ENCODE data around the gene NAT16.

NAT16 gene

GRCh38 chr7:101180130-101180755 is at the start of gene NAT16:
Gene NAT16, minus strand, starts transcription at chr7:101180293. Its CDS starts 5,486 bp downstream, at chr7:101174807.
- no peaks in the 10 kb centered on the region for H3K9me3 ChIP-seq (ENCODE audit: control insufficient read depth, low read length)
- H3K27me3 ChIP-seq (replicated peaks; ENCODE audit: control insufficient read depth, insufficient read depth, low read length): peaks cover 42% of the 10 kb centered on the region
- H3K9ac ChIP-seq (ENCODE audit: low read length): no peak within 1 kb of the TSS
- no peaks in the 10 kb centered on the region for H3K4me1 ChIP-seq (ENCODE audit: control insufficient read depth, insufficient read depth, low read length)
- no peaks in the 10 kb centered on the region for H3K36me3 ChIP-seq (ENCODE audit: control insufficient read depth, insufficient read depth, low read length, severe bottlenecking)
- H3K4me3 ChIP-seq (ENCODE audit: low read length): no peak within 1 kb of the TSS
- DNase-seq (ENCODE audit: low read depth): no peak

DNA sequence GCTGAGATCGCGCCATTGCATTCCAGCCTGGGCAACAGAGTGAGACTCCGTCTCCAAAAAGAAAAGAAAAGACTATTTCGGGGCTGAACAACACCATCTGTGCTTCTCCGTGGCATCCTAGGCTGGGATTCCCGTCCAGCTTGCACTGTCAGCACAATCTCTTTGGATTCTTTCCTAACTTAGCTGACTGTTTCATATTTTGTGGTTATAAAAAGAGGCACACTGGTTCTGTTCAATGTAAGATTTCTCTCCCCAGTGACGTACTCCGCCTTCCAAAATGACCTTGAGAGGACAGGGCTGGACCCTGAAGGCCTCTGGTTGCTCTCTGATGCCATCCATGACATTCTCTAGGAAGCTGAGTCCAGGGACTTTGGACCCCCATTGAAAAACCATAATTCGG is 46.6 kb upstream of the NAT16 start:
- Histone ChIP-seq H3K27me3 (replicated peaks; ENCODE audit: control insufficient read depth, insufficient read depth, low read length) (no peaks in the 10 kb centered on the region), H3K4me3 (ENCODE audit: low read length) (no peak overlapping the region), H3K9ac (ENCODE audit: low read length) (peak overlapping the region; percentile 34), H3K9me3 (ENCODE audit: control insufficient read depth, low read length) (no peaks in the 10 kb centered on the region), H3K4me1 (ENCODE audit: control insufficient read depth, insufficient read depth, low read length) (peaks cover 10% of the 10 kb centered on the region), H3K36me3 (ENCODE audit: control insufficient read depth, insufficient read depth, low read length, severe bottlenecking) (peaks cover 62% of the 10 kb centered on the region)
- DNase-seq (ENCODE audit: low read depth): no peak

- no peaks in the 10 kb centered on the region for H3K9me3 ChIP-seq (ENCODE audit: control insufficient read depth, low read length)
- no peak for DNase-seq (ENCODE audit: low read depth)
- H3K9ac ChIP-seq (ENCODE audit: low read length): no peak overlapping the region
- no peaks in the 10 kb centered on the region for H3K27me3 ChIP-seq (replicated peaks; ENCODE audit: control insufficient read depth, insufficient read depth, low read length)
- peaks cover 17% of the 10 kb centered on the region for H3K4me1 ChIP-seq (ENCODE audit: control insufficient read depth, insufficient read depth, low read length)
- H3K4me3 ChIP-seq (ENCODE audit: low read length): no peak overlapping the region
- peaks cover 62% of the 10 kb centered on the region for H3K36me3 ChIP-seq (ENCODE audit: control insufficient read depth, insufficient read depth, low read length, severe bottlenecking)
These were observed 45.6 kb upstream of the NAT16 start for GRCh38 chr7:101225650-101226049.

- no peaks in the 10 kb centered on the region for H3K9me3 ChIP-seq (ENCODE audit: control insufficient read depth, low read length)
- no peak for DNase-seq (ENCODE audit: low read depth)
- H3K36me3 ChIP-seq (ENCODE audit: control insufficient read depth, insufficient read depth, low read length, severe bottlenecking): peaks cover 53% of the 10 kb centered on the region
These were observed 43.4 kb upstream of the NAT16 start for GRCh38 chr7:101223528-101223927.

GRCh38 chr7:101222275-101222830 is 42.3 kb upstream of the NAT16 start:
- H3K9me3 ChIP-seq (ENCODE audit: control insufficient read depth, low read length): no peaks in the 10 kb centered on the region
- H3K4me3 ChIP-seq (ENCODE audit: low read length): no peak overlapping the region
- H3K4me1 ChIP-seq (ENCODE audit: control insufficient read depth, insufficient read depth, low read length): peaks cover 36% of the 10 kb centered on the region
- H3K36me3 ChIP-seq (ENCODE audit: control insufficient read depth, insufficient read depth, low read length, severe bottlenecking): peaks cover 44% of the 10 kb centered on the region
- DNase-seq (ENCODE audit: low read depth): no peak
- no peak overlapping the region for H3K9ac ChIP-seq (ENCODE audit: low read length)
- no peaks in the 10 kb centered on the region for H3K27me3 ChIP-seq (replicated peaks; ENCODE audit: control insufficient read depth, insufficient read depth, low read length)

More at GRCh38 chr7:101223528-101223927, 43.4 kb upstream of the NAT16 start:
- Histone ChIP-seq H3K4me3 (ENCODE audit: low read length) (no peak overlapping the region), H3K4me1 (ENCODE audit: control insufficient read depth, insufficient read depth, low read length) (peaks cover 36% of the 10 kb centered on the region), H3K9ac (ENCODE audit: low read length) (no peak overlapping the region), H3K27me3 (replicated peaks; ENCODE audit: control insufficient read depth, insufficient read depth, low read length) (no peaks in the 10 kb centered on the region)

- no peak overlapping the region for H3K4me3 ChIP-seq (ENCODE audit: low read length)
- no peak for DNase-seq (ENCODE audit: low read depth)
- peaks cover 40% of the 10 kb centered on the region for H3K36me3 ChIP-seq (ENCODE audit: control insufficient read depth, insufficient read depth, low read length, severe bottlenecking)
These were observed 40.2 kb upstream of the NAT16 start for GRCh38 chr7:101220295-101220694.

GRCh38 chr7:101218236-101219125 is 38.4 kb upstream of the NAT16 start:
- DNase-seq (ENCODE audit: low read depth): peak; percentile 33
- Histone ChIP-seq H3K4me1 (ENCODE audit: control insufficient read depth, insufficient read depth, low read length) (peaks cover 48% of the 10 kb centered on the region), H3K9ac (ENCODE audit: low read length) (peak overlapping the region; percentile 99), H3K4me3 (ENCODE audit: low read length) (peak overlapping the region; percentile 97), H3K9me3 (ENCODE audit: control insufficient read depth, low read length) (no peaks in the 10 kb centered on the region), H3K27me3 (replicated peaks; ENCODE audit: control insufficient read depth, insufficient read depth, low read length) (no peaks in the 10 kb centered on the region), H3K36me3 (ENCODE audit: control insufficient read depth, insufficient read depth, low read length, severe bottlenecking) (peaks cover 31% of the 10 kb centered on the region)

More at GRCh38 chr7:101220295-101220694, 40.2 kb upstream of the NAT16 start:
- Histone ChIP-seq H3K27me3 (replicated peaks; ENCODE audit: control insufficient read depth, insufficient read depth, low read length) (no peaks in the 10 kb centered on the region), H3K9me3 (ENCODE audit: control insufficient read depth, low read length) (no peaks in the 10 kb centered on the region), H3K4me1 (ENCODE audit: control insufficient read depth, insufficient read depth, low read length) (peaks cover 41% of the 10 kb centered on the region), H3K9ac (ENCODE audit: low read length) (peak overlapping the region; percentile 57)

DNA sequence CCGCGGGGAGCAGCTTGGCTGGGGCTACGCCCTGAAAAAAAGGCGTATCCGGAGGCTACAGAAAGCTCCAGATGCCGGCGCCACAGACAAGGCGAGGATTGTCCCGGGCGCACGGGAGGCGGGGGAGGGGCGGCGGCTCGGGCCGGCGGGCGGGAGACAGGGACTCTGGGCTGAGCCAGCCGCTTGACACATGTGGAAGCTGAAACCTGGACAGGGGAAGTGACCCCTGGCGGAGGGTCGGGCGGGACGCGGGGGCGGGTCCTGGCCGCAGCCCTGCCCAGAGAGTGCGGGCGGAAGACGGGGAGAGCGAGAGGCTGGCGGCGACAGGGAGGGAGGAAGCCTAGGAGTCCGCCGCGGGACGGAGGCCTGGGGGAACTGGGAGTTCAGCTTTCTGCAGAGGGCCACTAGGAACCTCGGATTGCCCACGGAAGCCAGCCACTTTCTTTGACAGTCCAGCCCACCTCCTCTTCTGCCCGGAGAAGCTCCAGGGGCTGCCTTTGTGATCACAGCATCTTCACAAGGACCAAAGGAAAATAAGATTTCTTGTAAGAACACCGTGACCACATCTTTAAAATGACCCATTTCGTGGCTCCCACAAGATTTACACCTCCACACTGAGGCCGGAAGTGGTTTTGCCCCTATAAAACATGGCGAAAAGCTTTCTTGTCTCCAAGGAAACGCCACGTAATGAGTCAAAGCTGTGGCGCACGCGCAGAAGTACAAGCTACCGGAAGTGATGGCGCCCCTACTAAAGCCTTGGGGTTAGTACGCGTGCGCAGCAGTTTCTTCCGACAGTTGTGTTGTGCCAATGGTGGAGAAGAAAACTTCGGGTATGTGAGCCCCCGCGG is 37.5 kb upstream of the NAT16 start, which contains the start of the genes PLOD3 and ZNHIT1:
Gene PLOD3, minus strand, starts transcription at position 194 of the 848 bp plus-strand sequence. CDS start 307 bp downstream, outside the sequence.
Gene ZNHIT1, plus strand, starts transcription at position 778 of the 848 bp plus-strand sequence. Its CDS starts 31 bp downstream, at position 809.
- Histone ChIP-seq H3K4me3 (ENCODE audit: low read length) (peak within 1 kb of the TSS; percentile 97), H3K36me3 (ENCODE audit: control insufficient read depth, insufficient read depth, low read length, severe bottlenecking) (peaks cover 31% of the 10 kb centered on the region), H3K27me3 (replicated peaks; ENCODE audit: control insufficient read depth, insufficient read depth, low read length) (no peaks in the 10 kb centered on the region), H3K9ac (ENCODE audit: low read length) (peak within 1 kb of the TSS; percentile 99), H3K4me1 (ENCODE audit: control insufficient read depth, insufficient read depth, low read length) (peaks cover 48% of the 10 kb centered on the region), H3K9me3 (ENCODE audit: control insufficient read depth, low read length) (no peaks in the 10 kb centered on the region)
- DNase-seq (ENCODE audit: low read depth): peak; percentile 100

DNA sequence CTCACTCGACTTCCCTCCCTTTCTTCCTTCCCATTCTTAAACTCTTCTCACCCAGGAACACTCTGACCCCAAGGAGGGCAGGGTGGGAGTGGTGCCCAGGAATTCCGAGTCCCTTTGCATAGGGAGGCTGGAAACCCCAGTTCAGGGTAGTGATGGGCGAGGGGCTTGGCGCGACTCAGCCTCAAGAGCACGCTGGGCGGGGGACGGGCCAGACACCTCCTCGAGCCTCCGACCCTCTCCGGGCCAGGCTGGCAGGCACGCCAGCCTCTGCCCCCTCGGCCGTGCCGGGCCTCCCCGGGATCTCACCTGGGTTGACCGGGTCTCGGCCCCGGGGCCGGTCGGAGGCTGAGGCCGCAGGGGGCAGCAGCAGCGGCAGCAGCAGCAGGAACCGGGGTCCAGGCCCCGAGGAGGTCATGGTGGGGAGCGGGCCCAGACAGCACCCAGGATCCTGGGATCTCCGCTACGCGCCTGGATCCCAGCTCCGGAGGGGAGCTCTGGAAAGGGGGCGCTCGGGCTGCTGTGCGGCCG is 36.8 kb upstream of the NAT16 start:
- H3K9ac ChIP-seq (ENCODE audit: low read length): peak overlapping the region; percentile 99
- H3K4me1 ChIP-seq (ENCODE audit: control insufficient read depth, insufficient read depth, low read length): peaks cover 48% of the 10 kb centered on the region
- peaks cover 32% of the 10 kb centered on the region for H3K36me3 ChIP-seq (ENCODE audit: control insufficient read depth, insufficient read depth, low read length, severe bottlenecking)
- H3K27me3 ChIP-seq (replicated peaks; ENCODE audit: control insufficient read depth, insufficient read depth, low read length): no peaks in the 10 kb centered on the region
- H3K4me3 ChIP-seq (ENCODE audit: low read length): peak overlapping the region; percentile 97
- no peak for DNase-seq (ENCODE audit: low read depth)
- H3K9me3 ChIP-seq (ENCODE audit: control insufficient read depth, low read length): no peaks in the 10 kb centered on the region

DNA sequence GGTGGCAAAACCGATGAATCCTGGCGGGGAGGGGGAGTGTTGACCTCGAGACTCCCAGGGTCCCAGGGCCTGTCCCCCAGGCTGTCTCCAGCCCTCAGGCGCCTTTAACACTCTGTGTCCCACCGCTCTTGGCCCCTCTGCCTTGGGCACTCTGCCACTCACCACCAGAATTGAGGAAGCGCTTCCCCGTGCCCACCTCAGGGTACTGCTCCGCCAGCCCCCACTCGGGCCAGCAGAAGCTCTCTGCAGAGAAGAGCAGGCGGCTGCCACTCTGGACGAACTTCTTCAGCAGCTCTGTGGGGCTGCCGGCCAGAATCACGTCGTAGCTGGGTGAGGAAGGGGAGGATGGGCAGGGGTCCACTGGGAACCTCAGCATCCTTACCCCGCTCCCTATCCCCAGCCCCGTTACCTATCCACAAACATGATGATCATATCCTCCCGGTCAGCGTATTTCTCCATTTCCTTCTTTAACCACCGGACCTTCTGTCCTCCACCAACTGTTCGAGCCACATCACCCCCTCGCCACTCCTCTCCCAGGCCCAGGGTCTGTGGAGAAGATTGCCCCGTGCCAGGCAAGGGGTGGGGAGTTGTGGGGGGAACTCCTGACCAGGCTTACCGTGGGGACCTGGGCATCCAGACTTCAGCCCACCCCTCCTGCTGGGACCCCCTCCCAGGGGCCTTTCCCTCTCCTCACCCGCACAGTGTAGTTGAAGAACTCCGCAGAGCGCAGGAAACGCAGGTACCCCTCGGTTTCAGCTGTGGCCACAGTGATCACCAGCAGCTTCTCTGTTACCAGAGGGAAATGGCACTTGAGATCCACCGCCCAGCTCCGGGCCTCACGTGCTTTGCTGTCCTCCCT is 36.1 kb upstream of the NAT16 start:
- peak; percentile 50 for DNase-seq (ENCODE audit: low read depth)
- peaks cover 43% of the 10 kb centered on the region for H3K4me1 ChIP-seq (ENCODE audit: control insufficient read depth, insufficient read depth, low read length)

More for the DNA sequence above, 36.1 kb upstream of the NAT16 start:
- Histone ChIP-seq H3K4me3 (ENCODE audit: low read length) (peak overlapping the region; percentile 97), H3K36me3 (ENCODE audit: control insufficient read depth, insufficient read depth, low read length, severe bottlenecking) (peaks cover 33% of the 10 kb centered on the region), H3K9me3 (ENCODE audit: control insufficient read depth, low read length) (no peaks in the 10 kb centered on the region), H3K9ac (ENCODE audit: low read length) (peak overlapping the region; percentile 99), H3K27me3 (replicated peaks; ENCODE audit: control insufficient read depth, insufficient read depth, low read length) (no peaks in the 10 kb centered on the region)

All from adipocyte (in vitro differentiated cells).